ES-I3 (cell line): ENCODE measurements around the gene GGN.
A peak's percentile ranks its signal among the peaks of the same experiment; 100 is the strongest.
"Not testable (repeated sequence)": the region's sequence is repeated elsewhere in the genome, so short reads cannot be mapped to it uniquely, and the experiment has no call there.

Experiments
- H3K36me3 ChIP-seq: 2 replicates; pipeline ENCODE4 v1.6.1; 2013; ENCODE audit warnings: mild to moderate bottlenecking, low read length, control low read depth, moderate library complexity; ENCODE audit not compliant: insufficient read depth
- H3K4me1 ChIP-seq: 2 replicates; pipeline ENCODE4 v1.6.1; 2013; ENCODE audit warnings: mild to moderate bottlenecking, control low read depth, low read length; ENCODE audit not compliant: insufficient read depth
- H3K9ac ChIP-seq: 2 replicates; pipeline ENCODE4 v1.6.1; 2013; ENCODE audit warnings: low read depth, mild to moderate bottlenecking, low read length, moderate library complexity
- H3K9me3 ChIP-seq: 2 replicates; pipeline ENCODE4 v1.6.1; 2013; ENCODE audit warnings: mild to moderate bottlenecking, low read length, moderate library complexity; ENCODE audit not compliant: control insufficient read depth, insufficient read depth

GGN gene, protein sequence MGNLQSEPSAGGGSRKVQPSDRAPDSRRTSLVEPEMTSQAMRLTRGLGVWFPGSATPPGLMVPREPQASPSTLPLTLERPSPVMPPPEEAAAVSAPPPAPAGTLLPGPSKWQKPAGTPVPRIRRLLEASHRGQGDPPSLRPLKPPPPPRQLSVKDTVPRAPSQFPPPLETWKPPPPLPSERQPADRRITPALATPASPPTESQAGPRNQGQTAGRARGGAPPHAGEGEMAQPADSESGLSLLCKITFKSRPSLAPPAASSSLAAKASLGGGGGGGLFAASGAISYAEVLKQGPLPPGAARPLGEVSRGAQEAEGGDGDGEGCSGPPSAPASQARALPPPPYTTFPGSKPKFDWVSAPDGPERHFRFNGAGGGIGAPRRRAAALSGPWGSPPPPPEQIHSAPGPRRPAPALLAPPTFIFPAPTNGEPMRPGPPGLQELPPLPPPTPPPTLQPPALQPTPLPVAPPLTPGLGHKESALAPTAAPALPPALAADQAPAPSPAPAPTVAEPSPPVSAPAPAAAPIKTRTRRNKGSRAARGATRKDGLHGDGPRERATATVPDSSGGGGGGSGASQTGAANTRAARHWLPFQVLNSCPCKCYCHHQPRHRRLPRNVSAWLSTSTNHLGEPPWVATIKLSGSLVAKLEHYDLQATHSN

DNA sequence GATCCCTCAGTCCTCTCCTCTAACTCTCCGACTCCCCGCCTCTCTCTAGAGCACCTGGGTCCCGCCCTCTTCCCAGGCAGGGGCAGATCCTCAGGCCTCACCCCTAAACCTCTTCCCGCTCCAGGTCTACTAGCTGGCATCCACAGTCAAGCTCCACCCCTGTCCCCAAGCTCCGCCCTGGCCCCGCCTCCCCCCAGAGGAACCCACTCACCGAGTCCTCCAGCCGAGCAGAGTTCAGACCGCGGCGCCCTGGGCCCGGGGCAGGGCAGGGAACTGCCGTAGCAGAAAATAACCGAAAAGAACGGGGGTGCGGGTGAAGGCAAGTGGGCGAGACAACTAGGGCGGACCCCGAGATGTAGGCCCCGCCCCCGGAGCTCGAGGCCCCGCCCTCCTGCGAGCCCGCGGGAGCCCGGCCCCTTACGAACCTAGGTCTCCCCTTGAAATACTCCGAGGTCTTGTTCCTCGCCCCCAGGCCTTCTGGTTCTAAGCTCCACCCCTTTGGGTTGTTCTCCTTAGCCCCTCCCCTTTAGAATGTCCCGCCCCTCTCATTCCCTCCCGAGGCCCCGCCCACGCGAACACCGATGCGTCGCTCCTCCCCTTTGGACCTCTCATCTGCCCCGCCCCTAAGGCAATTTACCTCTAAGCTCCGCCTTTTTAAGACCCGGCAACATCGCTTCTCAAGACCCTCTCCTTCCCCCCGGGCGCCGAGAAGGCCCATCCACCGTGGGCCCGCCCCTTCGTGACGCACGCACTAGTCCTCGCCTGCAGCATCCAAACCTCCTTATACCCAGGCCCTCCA is at the start of gene GGN:
TSS of gene GGN (minus strand) at position 485 of the 799 bp plus-strand sequence. CDS start 773 bp downstream, outside the sequence.
- Histone ChIP-seq H3K36me3 (peaks cover 4% of the 10 kb centered on the region; the same call in 1 of the 2 replicates), H3K4me1 (peaks cover 19% of the 10 kb centered on the region), H3K9ac (peak within 1 kb of the TSS; percentile 75), H3K9me3 (no peaks in the 10 kb centered on the region)

DNA sequence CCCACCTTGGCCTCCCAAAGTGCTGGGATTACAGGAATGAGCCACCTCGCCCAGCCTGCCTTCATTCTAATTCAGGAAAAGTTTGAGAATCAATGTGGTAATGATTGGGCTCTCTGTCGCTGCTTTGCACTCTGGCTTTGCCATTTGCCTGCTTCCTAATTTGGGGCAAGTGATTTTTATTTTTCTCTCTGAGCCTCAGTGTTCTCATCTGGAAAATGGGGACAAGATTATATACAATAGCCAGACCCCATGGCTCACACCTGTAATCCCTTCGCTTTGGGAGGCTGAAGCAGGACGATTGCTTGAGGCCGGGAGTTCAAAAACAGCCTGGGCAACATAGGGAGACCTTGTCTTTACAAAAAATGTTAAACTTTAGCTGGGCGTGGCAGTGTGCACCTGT is 49.5 kb upstream of the GGN start:
- Histone ChIP-seq H3K36me3 (no peaks in the 10 kb centered on the region), H3K9ac (no peak overlapping the region), H3K9me3 (no peaks in the 10 kb centered on the region), H3K4me1 (peaks cover 16% of the 10 kb centered on the region)

DNA sequence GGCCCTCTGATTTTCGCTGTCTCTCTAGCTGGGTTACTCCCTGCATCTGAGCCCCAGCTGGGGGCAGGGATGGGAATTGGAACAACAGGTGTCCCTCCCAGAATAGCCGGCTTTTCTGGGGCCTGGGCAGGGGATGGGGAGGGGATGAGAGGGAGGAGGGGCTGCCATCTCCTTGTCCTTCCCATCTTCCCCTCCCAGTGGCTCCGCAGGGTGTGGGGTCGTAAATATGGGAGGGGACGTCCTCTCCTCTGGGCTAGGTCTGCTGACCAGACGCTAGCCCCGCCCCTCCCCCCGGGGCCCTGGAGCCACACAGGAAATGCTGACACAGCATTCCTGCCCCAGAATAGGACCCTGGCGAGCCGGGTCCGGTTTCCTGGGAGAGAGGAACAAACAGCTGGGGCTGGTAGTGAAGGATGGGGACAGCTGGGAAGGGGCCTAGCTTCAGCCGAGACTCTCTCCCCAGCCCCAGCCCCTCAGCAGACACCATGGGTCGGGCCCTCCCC is 46.8 kb upstream of the GGN start:
- Histone ChIP-seq H3K4me1 (peaks cover 10% of the 10 kb centered on the region), H3K9me3 (no peaks in the 10 kb centered on the region), H3K36me3 (no peaks in the 10 kb centered on the region), H3K9ac (peak overlapping the region; percentile 57)

DNA sequence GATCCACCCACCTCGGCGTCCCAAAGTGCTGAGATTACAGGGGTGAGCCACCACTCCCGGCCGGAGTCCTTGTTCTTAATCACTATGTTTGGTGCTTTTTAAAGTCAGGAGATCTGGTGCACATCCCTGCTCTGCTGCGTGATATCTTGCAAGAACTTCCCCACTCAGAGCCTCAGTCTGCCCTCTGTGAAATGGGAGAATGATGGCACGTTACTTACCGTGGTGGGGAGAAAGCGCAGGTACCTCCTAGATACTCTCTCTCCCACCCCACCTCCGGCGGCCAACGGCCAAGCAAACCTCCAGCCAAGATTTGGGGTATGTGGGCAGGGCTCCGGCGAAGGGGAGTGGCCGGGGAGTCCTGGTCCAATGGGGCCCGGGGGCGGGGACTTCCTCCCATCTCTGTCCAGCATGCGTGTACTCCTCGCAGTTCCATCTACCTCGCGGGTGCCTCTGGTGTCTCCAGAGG is 45.5 kb upstream of the GGN start, which contains the start of gene RYR1:
TSS of gene RYR1 (plus strand) at position 424 of the 466 bp plus-strand sequence. CDS start 139 bp downstream, outside the sequence.
- H3K36me3 ChIP-seq = no peaks in the 10 kb centered on the region
- H3K9ac ChIP-seq = peak within 1 kb of the TSS; percentile 57
- peaks cover 10% of the 10 kb centered on the region for H3K4me1 ChIP-seq
- no peaks in the 10 kb centered on the region for H3K9me3 ChIP-seq

DNA sequence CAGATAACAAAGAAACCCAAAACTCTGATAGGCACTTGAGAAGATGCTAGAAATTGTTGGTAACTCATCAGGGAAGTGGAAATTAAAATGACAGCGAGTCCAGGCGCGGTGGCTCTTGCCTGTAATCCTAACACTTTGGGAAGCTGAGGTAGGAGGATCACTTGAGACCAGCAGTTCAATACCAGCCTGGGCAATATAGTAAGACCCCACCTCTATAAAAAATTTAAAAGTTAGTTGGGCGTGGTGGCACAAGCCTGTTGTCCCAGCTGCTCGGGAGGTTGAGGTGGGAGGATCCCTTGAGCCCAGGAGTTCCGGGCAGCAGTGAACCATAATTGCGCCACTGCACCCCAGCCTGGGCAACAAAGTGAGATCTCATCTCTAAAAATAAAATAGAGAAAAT is 43.1 kb upstream of the GGN start:
- Histone ChIP-seq H3K36me3 (no peaks in the 10 kb centered on the region), H3K9ac (no peak overlapping the region), H3K4me1 (peaks cover 10% of the 10 kb centered on the region), H3K9me3 (no peaks in the 10 kb centered on the region)

DNA sequence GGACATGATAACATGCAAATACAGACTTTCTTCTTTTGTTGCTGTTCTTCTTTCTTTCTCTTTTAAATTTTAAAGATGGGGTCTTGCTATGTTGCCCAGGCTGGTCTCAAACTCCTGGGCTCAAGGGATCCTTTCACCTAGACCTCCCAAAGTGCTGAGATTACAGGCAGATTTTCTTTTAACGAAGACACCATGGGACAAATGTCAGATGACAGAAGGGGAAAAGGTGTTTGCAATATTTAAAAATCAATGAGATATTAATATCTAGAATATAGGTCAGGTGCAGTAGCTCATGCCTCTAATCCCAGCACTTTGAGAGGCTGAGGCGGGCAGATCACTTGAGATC is 42.0 kb upstream of the GGN start:
- H3K36me3 ChIP-seq = no peaks in the 10 kb centered on the region
- no peaks in the 10 kb centered on the region for H3K9me3 ChIP-seq
- H3K9ac ChIP-seq = no peak overlapping the region
- peaks cover 10% of the 10 kb centered on the region; the same call in 1 of the 2 replicates for H3K4me1 ChIP-seq

DNA sequence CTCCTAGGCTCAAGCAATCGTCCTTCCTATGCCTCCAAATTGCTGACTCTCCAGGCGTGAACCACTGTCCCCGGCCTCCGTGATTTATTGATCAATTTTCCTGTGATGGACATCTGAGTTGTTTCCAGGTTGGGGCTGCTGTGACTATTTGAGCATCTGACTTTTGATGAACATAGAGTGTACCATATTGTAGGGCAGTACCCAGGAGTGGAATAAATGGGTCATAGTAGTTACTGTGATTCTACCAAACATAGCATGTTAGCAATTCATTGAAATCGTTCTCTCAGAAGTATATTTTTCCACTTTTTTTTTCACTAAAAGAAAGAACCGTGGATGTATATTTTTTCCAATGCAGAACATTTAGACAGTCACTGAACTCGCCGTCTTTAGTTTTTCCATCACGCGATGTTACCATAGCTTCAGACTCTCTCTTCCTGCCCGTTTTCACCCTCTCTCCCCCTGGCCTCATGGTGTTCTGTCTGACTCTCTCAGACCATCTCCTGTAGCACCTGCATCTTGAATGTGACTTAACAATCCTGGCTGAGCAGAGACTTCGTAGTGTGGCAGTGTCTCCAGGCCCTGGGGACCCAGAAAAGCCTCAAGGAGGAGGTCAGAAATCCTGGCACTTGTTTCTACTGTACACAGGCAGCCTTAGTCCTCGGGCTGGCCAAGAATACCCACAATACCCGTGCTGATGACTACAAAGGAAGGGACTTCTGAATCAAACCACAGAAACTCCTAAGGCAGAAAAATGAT is 41.4 kb upstream of the GGN start:
- Histone ChIP-seq H3K9me3 (no peaks in the 10 kb centered on the region), H3K9ac (no peak overlapping the region), H3K4me1 (peaks cover 7% of the 10 kb centered on the region; the same call in 1 of the 2 replicates), H3K36me3 (no peaks in the 10 kb centered on the region)

DNA sequence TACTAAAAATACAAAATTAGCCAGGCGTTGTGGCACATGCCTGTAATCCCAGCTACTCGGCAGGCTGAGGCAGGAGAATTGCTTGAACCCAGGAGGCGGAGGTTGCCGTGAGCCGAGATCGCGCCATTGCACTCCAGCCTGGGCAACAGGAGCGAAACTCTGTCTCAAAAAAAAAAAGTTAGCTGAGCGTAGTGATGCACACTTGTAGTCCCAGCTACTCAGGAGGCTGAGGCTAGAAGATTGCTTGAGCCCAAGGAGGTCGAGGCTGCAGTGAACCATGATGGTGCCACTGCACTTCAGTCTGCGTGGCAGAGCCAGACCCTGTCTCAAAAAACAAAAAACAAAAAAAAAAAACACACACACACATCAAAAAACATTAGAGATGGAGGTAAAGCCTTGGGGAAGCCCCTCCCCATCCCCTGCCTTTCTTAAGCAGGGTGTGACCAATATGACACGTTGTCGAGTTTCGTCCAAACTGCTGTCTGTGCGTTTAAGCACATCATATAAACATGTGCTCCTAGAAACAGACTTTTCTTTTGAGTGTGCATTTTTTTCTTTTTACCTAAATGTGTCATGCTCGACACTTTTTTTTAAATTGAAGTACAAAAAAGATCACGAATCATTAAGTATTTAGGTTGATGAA is 39.3 kb upstream of the GGN start:
- H3K4me1 ChIP-seq, H3K9ac ChIP-seq, H3K36me3 ChIP-seq, H3K9me3 ChIP-seq: not testable (repeated sequence)

DNA sequence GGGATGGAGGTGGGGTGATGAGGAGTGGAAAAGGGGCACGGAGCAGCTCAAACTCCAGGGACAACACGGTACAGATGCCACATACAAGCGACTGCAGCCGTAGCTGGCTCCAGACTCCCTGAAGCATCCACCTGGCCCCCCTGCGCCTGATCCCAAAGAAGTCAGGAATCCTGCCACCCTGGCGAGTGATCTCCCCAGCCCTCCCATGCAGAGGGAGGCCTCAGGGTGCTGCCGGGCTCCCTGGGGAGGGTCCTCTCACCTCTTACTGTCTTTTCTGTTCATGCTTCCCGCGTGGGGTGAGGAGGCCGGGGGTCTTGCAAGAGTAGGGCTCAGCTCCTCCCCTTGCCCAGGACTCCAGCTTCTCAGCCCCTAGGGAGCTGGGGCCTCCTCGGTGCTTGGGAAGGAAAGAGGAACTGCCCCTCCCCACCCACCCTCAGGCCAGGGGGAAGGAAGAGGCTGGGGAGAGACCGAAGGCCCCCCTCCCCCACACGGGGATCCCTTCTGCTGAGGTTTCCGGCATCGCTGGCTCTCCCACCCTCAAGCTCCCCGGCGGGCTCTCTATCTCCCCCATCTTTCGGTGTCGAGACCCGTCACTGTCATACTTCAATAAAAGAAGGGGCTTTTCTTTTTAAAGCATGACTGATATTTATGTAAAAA is 38.1 kb upstream of the GGN start, which contains the start of gene RASGRP4:
TSS of gene RASGRP4 (minus strand) at position 410 of the 657 bp plus-strand sequence. CDS start at position 282, 128 bp downstream.
- peak within 1 kb of the TSS; percentile 43 for H3K9ac ChIP-seq
- no peaks in the 10 kb centered on the region for H3K9me3 ChIP-seq
- no peaks in the 10 kb centered on the region for H3K36me3 ChIP-seq
- H3K4me1 ChIP-seq = peaks cover 5% of the 10 kb centered on the region; the same call in 1 of the 2 replicates

DNA sequence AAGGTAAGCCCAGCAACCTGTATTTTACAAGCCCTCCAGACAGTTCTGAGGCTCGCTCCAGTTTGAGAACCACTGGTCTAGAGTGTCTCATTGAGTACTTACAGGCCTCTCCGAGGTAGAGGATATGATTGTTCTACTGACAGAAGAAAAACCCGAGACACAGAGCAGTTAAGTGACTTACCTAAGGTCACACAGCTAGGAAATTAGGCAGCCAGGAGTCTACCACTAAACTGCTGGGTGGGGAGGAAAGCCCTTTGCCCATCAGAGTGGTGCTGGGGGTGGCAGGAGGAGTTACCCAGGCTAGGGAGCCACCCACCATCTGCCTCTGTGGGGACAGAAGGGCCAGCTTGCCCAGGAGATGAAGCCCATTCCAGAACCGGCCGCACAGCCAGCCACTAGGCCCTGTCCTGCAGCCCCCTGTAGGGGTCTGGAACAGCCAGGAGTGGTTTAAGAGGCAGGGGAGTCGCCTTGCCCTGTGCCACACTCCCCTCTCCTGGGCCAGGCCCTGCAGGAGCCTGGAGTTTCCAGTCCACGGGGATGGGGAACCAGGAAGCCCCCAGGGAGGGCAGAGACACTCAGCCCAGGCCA is 37.5 kb upstream of the GGN start:
- no peaks in the 10 kb centered on the region for H3K9me3 ChIP-seq
- peaks cover 5% of the 10 kb centered on the region; the same call in 1 of the 2 replicates for H3K4me1 ChIP-seq
- peak overlapping the region; percentile 43 for H3K9ac ChIP-seq
- H3K36me3 ChIP-seq = no peaks in the 10 kb centered on the region

DNA sequence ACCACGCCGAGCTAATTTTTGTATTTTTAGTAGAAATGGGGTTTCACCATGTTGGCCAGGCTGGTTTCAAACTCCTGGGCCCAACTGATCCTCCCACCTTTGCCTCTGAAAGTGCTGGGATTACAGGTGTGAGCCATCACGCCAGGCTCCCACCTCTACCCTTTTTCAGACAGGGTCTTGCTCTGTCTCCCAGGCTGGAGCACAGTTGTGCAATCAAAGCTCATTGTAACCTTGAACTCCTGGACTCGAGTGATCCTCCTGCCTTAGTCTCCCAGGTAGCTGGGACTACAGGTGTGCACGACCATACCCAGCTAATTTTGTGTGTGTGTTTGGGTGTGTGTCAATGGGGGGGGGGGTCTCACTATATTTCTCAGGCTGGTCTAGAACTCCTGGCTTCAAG is 36.4 kb upstream of the GGN start:
- Histone ChIP-seq H3K36me3 (no peaks in the 10 kb centered on the region), H3K9me3 (no peaks in the 10 kb centered on the region), H3K9ac (no peak overlapping the region), H3K4me1 (peaks cover 5% of the 10 kb centered on the region; the same call in 1 of the 2 replicates)

DNA sequence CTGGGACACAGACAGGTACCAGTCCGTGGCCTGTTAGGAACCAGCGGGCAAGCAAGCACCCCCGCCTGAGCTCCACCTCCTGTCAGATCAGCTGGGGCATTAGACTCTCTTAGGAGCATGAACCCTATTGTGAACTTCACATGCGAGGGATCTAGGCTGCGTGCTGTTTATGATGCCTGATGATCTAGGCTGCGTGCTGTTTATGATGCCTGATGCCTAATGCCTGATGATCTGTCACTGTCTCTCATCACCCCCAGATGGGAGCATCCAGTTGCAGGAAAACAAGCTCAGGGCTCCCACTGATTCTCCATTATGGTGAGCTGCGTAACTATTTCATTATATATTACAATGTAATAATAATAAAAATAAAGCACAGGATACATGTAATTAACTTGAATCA is 34.6 kb upstream of the GGN start:
- H3K9ac ChIP-seq = no peak overlapping the region
- peaks cover 5% of the 10 kb centered on the region; the same call in 1 of the 2 replicates for H3K4me1 ChIP-seq

More for the DNA sequence above, 34.6 kb upstream of the GGN start:
- Histone ChIP-seq H3K9me3 (no peaks in the 10 kb centered on the region), H3K36me3 (no peaks in the 10 kb centered on the region)
